ENCODE results near the gene RHOH.
"Not testable (repeated sequence)": the region's sequence is repeated elsewhere in the genome, so short reads cannot be mapped to it uniquely, and the experiment has no call there.

The RHOH gene

DNA sequence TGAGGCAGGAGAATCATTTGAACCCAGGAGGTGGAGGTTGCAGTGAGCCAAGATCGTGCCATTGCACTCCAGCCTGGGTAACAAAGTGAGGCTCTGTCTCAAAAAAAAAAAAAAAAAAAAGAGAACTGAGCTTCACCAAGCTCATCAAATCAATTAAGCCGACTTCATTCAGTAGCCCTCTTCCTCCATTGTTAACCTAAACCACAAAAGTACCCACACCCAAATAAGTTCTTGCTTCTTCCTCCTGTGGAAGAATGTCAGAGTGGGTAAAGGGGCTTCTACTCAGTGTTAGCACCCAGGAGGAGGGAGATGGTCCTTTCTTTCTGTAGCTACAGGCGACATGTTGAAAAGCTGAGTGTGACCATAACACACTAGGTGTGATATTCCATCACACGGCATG, 79.7 kb downstream of the RHOH start:
- no peak for TF ChIP-seq EZH2phosphoT487 (IDR thresholded peaks at IDR 0.05; ENCODE audit: borderline replicate concordance, low read length)
- TF ChIP-seq, protein P1, sequence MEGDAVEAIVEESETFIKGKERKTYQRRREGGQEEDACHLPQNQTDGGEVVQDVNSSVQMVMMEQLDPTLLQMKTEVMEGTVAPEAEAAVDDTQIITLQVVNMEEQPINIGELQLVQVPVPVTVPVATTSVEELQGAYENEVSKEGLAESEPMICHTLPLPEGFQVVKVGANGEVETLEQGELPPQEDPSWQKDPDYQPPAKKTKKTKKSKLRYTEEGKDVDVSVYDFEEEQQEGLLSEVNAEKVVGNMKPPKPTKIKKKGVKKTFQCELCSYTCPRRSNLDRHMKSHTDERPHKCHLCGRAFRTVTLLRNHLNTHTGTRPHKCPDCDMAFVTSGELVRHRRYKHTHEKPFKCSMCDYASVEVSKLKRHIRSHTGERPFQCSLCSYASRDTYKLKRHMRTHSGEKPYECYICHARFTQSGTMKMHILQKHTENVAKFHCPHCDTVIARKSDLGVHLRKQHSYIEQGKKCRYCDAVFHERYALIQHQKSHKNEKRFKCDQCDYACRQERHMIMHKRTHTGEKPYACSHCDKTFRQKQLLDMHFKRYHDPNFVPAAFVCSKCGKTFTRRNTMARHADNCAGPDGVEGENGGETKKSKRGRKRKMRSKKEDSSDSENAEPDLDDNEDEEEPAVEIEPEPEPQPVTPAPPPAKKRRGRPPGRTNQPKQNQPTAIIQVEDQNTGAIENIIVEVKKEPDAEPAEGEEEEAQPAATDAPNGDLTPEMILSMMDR (IDR thresholded peaks at IDR 0.05; ENCODE audit: low read depth, low read length, poor library complexity, severe bottlenecking): no peak
- Histone ChIP-seq H3K27me3 (ENCODE audit: control insufficient read depth, low read length) (no peaks in the 10 kb centered on the region), H3K4me3 (ENCODE audit: low read length) (no peak overlapping the region), H3K9me2 (replicated peaks; ENCODE audit: control insufficient read depth, low read length) (no peaks in the 10 kb centered on the region), H3K79me2 (ENCODE audit: control insufficient read depth, low read length) (no peaks in the 10 kb centered on the region), H3F3A (ENCODE audit: control insufficient read depth, insufficient read depth) (no peaks in the 10 kb centered on the region), H3K4me1 (ENCODE audit: control insufficient read depth, low read length) (peaks cover 25% of the 10 kb centered on the region), H3K4me2 (ENCODE audit: low read length) (no peak overlapping the region), H3K27ac (ENCODE audit: low read depth, low read length) (no peak overlapping the region), H4K20me1 (ENCODE audit: control insufficient read depth, insufficient read depth, low read depth, low read length) (no peaks in the 10 kb centered on the region), H3K36me3 (ENCODE audit: control insufficient read depth, low read length) (no peaks in the 10 kb centered on the region), H3K9me3 (ENCODE audit: control insufficient read depth, insufficient read depth, low read length) (no peaks in the 10 kb centered on the region)

DNA sequence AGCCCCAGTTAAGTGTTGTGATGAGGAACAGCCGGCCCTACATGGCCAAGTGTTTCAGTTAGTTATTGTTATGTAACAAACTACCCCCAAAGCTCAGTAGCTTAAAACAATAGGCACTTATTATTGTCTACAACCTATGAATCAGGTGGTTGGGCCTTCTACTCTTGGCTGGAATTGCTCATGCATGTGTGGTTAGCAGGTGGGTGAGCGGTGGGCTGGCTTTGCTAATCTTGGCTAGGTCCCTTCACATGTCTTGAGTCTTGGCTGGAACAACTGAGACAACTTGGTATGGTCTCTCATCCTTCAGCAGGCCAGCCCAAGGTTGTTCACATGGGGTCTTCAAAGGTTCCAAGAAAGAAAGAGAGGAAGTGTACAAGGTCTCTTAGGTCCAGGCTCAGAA, 83.8 kb downstream of the RHOH start:
- H3K4me3 ChIP-seq (ENCODE audit: low read length): no peak overlapping the region
- peak overlapping the region; percentile 31; the same call in 1 of the 2 replicates for H3K4me2 ChIP-seq (ENCODE audit: low read length)
- H3F3A ChIP-seq (ENCODE audit: control insufficient read depth, insufficient read depth): no peaks in the 10 kb centered on the region; the same call in 1 of the 2 replicates
- H3K79me2 ChIP-seq (ENCODE audit: control insufficient read depth, low read length): no peaks in the 10 kb centered on the region
- no peaks in the 10 kb centered on the region for H3K9me3 ChIP-seq (ENCODE audit: control insufficient read depth, insufficient read depth, low read length)
- peaks cover 47% of the 10 kb centered on the region for H3K4me1 ChIP-seq (ENCODE audit: control insufficient read depth, low read length)
- no peaks in the 10 kb centered on the region for H3K36me3 ChIP-seq (ENCODE audit: control insufficient read depth, low read length)
- TF ChIP-seq, protein P1 (IDR thresholded peaks at IDR 0.05; ENCODE audit: low read depth, low read length, poor library complexity, severe bottlenecking): no peak
- no peak for TF ChIP-seq EZH2phosphoT487 (IDR thresholded peaks at IDR 0.05; ENCODE audit: borderline replicate concordance, low read length)
- H3K27ac ChIP-seq (ENCODE audit: low read depth, low read length): no peak overlapping the region
- H3K27me3 ChIP-seq (ENCODE audit: control insufficient read depth, low read length): no peaks in the 10 kb centered on the region
- no peaks in the 10 kb centered on the region for H3K9me2 ChIP-seq (replicated peaks; ENCODE audit: control insufficient read depth, low read length)
- no peaks in the 10 kb centered on the region for H4K20me1 ChIP-seq (ENCODE audit: control insufficient read depth, insufficient read depth, low read depth, low read length)

DNA sequence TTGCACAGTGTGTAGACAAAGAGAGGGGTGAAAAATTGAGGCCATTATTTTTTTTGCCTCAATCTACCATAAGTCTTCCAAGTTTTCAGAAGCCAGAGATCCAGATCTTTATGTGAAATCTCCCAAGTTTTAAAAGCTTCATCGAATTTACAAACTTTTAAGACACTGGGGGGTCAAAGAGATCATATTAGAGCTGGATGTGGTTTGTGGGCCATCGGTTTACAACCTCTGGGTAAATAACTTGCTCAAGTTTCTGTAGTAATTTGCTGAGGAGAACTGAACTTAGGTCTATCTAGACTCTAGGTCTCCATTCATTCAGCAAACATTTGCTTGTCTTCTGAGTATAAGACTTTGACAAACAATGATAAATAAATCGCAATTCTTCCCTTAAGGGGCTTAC, 84.3 kb downstream of the RHOH start:
- Histone ChIP-seq H3K4me1 (ENCODE audit: control insufficient read depth, low read length) (peaks cover 53% of the 10 kb centered on the region), H3K27ac (ENCODE audit: low read depth, low read length) (no peak overlapping the region), H3K4me3 (ENCODE audit: low read length) (no peak overlapping the region), H3K9me2 (replicated peaks; ENCODE audit: control insufficient read depth, low read length) (no peaks in the 10 kb centered on the region), H3K36me3 (ENCODE audit: control insufficient read depth, low read length) (no peaks in the 10 kb centered on the region), H3K27me3 (ENCODE audit: control insufficient read depth, low read length) (no peaks in the 10 kb centered on the region), H4K20me1 (ENCODE audit: control insufficient read depth, insufficient read depth, low read depth, low read length) (no peaks in the 10 kb centered on the region), H3F3A (ENCODE audit: control insufficient read depth, insufficient read depth) (no peaks in the 10 kb centered on the region; the same call in 1 of the 2 replicates), H3K9me3 (ENCODE audit: control insufficient read depth, insufficient read depth, low read length) (no peaks in the 10 kb centered on the region), H3K4me2 (ENCODE audit: low read length) (peak overlapping the region; percentile 31; the same call in 1 of the 2 replicates), H3K79me2 (ENCODE audit: control insufficient read depth, low read length) (no peaks in the 10 kb centered on the region)
- no peak for TF ChIP-seq EZH2phosphoT487 (IDR thresholded peaks at IDR 0.05; ENCODE audit: borderline replicate concordance, low read length)

DNA sequence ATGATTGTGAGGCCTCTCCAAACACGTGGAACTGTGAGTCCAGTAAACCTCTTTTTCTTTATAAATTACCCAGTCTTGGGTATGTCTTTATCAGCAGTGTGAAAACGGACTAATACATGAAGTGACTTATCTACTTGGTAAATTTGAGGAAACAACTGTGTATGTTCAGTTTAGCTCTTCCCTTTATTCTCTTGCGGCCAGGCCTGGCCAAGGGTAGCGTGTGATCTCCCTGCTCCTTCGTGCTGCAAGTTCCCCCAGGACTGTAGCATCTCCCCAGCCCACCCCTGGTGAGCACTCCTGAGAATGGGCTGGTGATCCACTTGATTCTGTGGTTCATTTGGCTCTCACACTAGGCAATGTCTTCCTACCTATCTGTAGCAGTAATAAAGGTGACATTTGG, 85.1 kb downstream of the RHOH start:
- H3F3A ChIP-seq (ENCODE audit: control insufficient read depth, insufficient read depth): no peaks in the 10 kb centered on the region; the same call in 1 of the 2 replicates
- no peak overlapping the region for H3K4me3 ChIP-seq (ENCODE audit: low read length)
- no peaks in the 10 kb centered on the region for H4K20me1 ChIP-seq (ENCODE audit: control insufficient read depth, insufficient read depth, low read depth, low read length)
- H3K27me3 ChIP-seq (ENCODE audit: control insufficient read depth, low read length): no peaks in the 10 kb centered on the region
- peaks cover 58% of the 10 kb centered on the region for H3K4me1 ChIP-seq (ENCODE audit: control insufficient read depth, low read length)
- TF ChIP-seq, protein P1 (IDR thresholded peaks at IDR 0.05; ENCODE audit: low read depth, low read length, poor library complexity, severe bottlenecking): no peak
- TF ChIP-seq EZH2phosphoT487 (IDR thresholded peaks at IDR 0.05; ENCODE audit: borderline replicate concordance, low read length): no peak
- no peaks in the 10 kb centered on the region for H3K9me3 ChIP-seq (ENCODE audit: control insufficient read depth, insufficient read depth, low read length)
- H3K4me2 ChIP-seq (ENCODE audit: low read length): no peak overlapping the region
- no peaks in the 10 kb centered on the region for H3K9me2 ChIP-seq (replicated peaks; ENCODE audit: control insufficient read depth, low read length)
- no peaks in the 10 kb centered on the region for H3K36me3 ChIP-seq (ENCODE audit: control insufficient read depth, low read length)
- H3K27ac ChIP-seq (ENCODE audit: low read depth, low read length): no peak overlapping the region
- H3K79me2 ChIP-seq (ENCODE audit: control insufficient read depth, low read length): no peaks in the 10 kb centered on the region

DNA sequence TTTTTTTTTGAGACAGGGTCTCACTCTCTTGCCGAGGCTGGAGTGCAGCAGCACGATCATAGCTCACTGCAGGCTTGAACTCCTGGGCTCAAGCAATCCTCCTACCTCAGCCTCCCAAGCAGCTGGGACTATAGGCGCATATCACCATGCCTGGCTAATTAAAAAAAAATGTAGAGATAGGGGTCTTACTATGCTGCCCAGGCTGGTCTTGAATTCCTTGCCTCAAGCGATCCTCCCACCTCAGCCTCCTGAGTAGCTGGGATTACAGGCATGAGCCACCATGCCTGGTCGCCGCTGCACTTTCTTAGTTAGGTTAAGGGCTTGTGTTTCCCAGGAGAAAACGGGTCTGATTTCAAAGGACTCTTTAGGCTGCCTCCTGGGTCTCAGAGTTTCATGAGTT, 86.0 kb downstream of the RHOH start:
- H3K4me1 ChIP-seq (ENCODE audit: control insufficient read depth, low read length): peaks cover 67% of the 10 kb centered on the region
- not testable (repeated sequence) for H4K20me1 ChIP-seq (ENCODE audit: control insufficient read depth, insufficient read depth, low read depth, low read length); H3K27ac ChIP-seq (ENCODE audit: low read depth, low read length); H3K4me2 ChIP-seq (ENCODE audit: low read length); H3F3A ChIP-seq (ENCODE audit: control insufficient read depth, insufficient read depth); H3K27me3 ChIP-seq (ENCODE audit: control insufficient read depth, low read length); H3K79me2 ChIP-seq (ENCODE audit: control insufficient read depth, low read length); H3K9me2 ChIP-seq (replicated peaks; ENCODE audit: control insufficient read depth, low read length); H3K9me3 ChIP-seq (ENCODE audit: control insufficient read depth, insufficient read depth, low read length); H3K36me3 ChIP-seq (ENCODE audit: control insufficient read depth, low read length); H3K4me3 ChIP-seq (ENCODE audit: low read length)

All from DOHH2 (cell line).